RWPE1 (cell line): ENCODE measurements around the gene IDUA.
A peak's percentile ranks its signal among the peaks of the same experiment; 100 is the strongest.

Experiments used
- CTCF ChIA-PET: fragments of 350-600 bp; sonication (Branson Sonifier 250); formaldehyde crosslinking; extraction: SDS; loops from one replicate; lab custom pipeline; 2021; lab: Yijun Ruan, JAX
- POLR2A ChIA-PET: fragments of 400-600 bp; formaldehyde crosslinking; extraction: SDS; loops from one replicate; lab custom pipeline; 2020; ENCODE audit warnings: antibody characterized with exemption; ENCODE audit not compliant: low non-redundant PET; lab: Yijun Ruan, JAX
- DNase-seq: peaks from one replicate; pipeline ENCODE4 v3.0.0; 2012; ENCODE audit warnings: low spot score
- H3K27ac ChIP-seq: fragments of 450-650 bp; 2 replicates; pipeline ENCODE4 v1.5.1; 2017
- CTCF ChIP-seq: fragments of 450-650 bp; conservative IDR thresholded peaks from 2 replicates; pipeline ENCODE4 v1.5.1; 2017; ENCODE audit warnings: low read depth, mild to moderate bottlenecking

Gene IDUA

GRCh38 chr4:1023895-1024740 lies 37.3 kb downstream of the IDUA start:
- TF ChIP-seq CTCF: no peak
- no peak for DNase-seq
- ChIA-PET CTCF (no interaction called here), POLR2A (no interaction called here)
- H3K27ac ChIP-seq: 0 out of 2 replicates have a peak overlapping the region, but pooled peaks have one; percentile 2

- ChIA-PET CTCF (no interaction called here), POLR2A (no interaction called here)
- TF ChIP-seq CTCF: no peak
- DNase-seq: no peak
- peak overlapping the region; percentile 2; the same call in 1 of the 2 replicates for H3K27ac ChIP-seq
These were observed 38.2 kb downstream of the IDUA start for GRCh38 chr4:1024882-1025545.

- no peak for TF ChIP-seq CTCF
- ChIA-PET POLR2A (no interaction called here), CTCF (no interaction called here)
- H3K27ac ChIP-seq: peak overlapping the region; percentile 65
- DNase-seq: no peak
These were observed 39.3 kb downstream of the IDUA start for GRCh38 chr4:1026115-1026514.

- ChIA-PET POLR2A (no interaction called here), CTCF (no interaction called here)
- no peak for DNase-seq
- peak overlapping the region; percentile 65 for H3K27ac ChIP-seq
- no peak for TF ChIP-seq CTCF
These were observed 40.5 kb downstream of the IDUA start for GRCh38 chr4:1027219-1027914.

GRCh38 chr4:1027915-1028238 lies 41.0 kb downstream of the IDUA start:
- no peak for TF ChIP-seq CTCF
- 0 out of 2 replicates have a peak overlapping the region, but pooled peaks have one; percentile 65 for H3K27ac ChIP-seq
- CTCF ChIA-PET: no interaction called here
- DNase-seq: no peak
- POLR2A ChIA-PET: no interaction called here

GRCh38 chr4:1028574-1029220 lies 41.9 kb downstream of the IDUA start:
- DNase-seq: no peak
- no peak overlapping the region for H3K27ac ChIP-seq
- ChIA-PET POLR2A (no interaction called here), CTCF (no interaction called here)
- TF ChIP-seq CTCF: no peak
